HG03280 (cell line): ENCODE measurements around the gene CLEC18A.
"Not testable (repeated sequence)": the region's sequence is repeated elsewhere in the genome, so short reads cannot be mapped to it uniquely, and the experiment has no call there.

Experiments used
- ATAC-seq: cut with Tn5 transposase; IDR thresholded peaks from one replicate; pipeline ENCODE4 v1.9.1; 2021; ENCODE audit warnings: mild to moderate bottlenecking, moderate library complexity; ENCODE audit not compliant: unreplicated experiment

CLEC18A gene

GRCh38 chr16:69929480-69929879 lies 21.7 kb upstream of the CLEC18A start:
- no peak for ATAC-seq

GRCh38 chr16:69930117-69930776 lies 20.9 kb upstream of the CLEC18A start:
- peak; percentile 57 for ATAC-seq

DNA sequence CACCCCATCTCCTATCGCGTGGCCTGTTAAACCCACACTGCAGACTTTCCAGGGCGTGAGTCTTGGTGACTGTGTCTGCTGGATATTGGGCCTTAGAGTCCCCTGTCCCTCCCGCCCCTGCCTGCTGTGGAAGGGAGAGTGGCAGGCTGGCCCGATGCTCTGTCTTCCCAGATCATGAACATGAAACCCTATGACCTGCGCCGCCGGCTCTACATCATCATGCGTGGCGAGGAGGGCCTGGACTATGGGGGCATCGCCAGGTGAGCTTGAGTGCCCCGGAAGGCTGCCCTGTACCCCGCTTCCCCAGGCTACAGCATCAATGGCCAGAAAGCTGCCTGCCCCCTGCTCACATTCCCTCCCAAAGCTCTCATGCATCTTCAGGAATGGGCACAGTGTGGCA lies 19.5 kb upstream of the CLEC18A start:
- ATAC-seq = no peak

DNA sequence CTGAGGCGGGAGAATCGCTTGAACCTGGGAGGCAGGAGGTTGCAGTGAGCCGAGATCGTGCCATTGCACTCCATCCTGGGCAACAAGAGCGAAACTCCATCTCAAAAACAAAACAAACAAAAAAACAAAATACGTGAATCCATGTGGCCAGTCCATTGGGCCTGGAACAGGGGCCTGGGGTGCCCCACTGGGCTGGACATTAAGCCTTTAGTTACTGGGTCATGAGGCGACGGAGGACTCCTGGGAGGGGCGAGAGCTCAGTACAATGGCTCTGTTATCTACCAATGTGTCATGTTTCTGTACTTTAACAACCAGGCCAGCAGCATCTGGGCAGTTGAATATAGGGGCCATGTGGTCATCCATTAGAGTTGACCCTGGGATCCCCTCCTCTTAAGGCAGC lies 18.9 kb upstream of the CLEC18A start:
- no peak for ATAC-seq

DNA sequence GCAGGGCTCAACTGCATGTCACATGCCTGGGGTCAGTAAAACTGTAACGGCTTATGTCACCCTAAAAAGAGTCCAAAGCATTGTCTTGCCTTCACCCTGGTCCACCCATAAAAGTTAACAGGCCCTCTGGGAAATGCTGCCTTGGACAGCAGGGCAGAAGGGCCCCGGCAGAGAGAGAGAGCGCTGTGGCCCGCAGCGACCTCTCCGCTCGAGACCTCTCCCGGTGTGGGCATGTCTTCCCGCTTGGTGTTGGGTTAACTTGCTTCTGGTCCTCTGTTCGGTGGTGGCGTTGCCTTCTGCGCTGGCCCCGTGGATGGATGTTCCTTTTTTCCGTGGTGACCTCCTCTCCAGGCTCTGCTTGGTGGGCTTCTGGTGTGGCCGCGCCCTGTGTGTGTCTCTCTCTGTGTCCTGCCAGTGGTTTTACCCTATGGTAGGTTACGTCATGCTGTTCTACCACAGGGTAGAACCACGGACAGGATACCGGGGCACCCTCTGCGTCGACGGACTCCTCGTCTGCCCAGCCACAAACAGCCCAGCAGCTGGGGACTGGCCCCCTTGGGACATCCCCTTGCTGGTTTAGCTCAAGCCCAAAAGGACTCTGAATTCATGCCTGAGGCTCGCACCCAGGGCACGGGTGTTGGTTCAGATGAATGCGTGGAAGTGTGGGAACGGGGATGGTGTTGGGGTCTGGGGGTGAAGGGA lies 18.3 kb upstream of the CLEC18A start:
- ATAC-seq = no peak

DNA sequence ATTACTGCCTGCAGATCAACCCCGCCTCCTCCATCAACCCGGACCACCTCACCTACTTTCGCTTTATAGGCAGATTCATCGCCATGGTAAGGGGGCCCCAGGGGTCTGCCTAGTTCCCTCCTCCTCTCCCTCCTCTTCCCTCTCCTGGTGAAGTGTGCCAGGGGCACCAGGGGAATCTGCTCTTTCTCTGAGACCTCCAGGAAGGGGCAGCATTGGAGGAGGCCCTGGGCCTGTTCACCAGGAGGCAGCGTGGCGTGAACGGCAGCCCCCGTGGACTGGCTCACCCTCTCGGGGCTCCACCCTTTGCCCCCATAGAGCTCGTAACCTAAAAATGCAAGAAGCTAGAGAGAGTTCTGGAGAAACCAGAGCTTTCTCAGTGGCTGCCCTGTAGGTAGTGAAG lies 17.1 kb upstream of the CLEC18A start:
- ATAC-seq = no peak

DNA sequence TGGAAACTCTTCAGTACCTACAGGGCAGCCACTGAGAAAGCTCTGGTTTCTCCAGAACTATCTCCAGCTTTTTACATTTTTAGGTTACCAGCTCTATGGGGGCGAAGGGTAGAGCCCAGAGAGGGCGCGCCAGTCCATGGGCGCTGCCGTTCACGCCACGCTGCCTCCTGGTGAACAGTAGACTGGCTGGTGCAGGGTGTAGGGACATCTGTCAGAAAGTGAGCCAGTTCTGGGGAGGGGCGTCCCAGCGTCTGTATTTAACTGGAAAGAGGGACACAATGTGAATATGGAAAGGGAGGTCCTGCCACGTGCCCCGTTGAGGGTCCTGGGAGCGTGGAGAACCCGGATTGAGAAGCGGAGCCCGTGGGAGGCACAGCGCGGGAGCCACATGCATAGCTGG lies 16.4 kb upstream of the CLEC18A start:
- ATAC-seq = no peak

- no peak for ATAC-seq
Measured at GRCh38 chr16:69935278-69935711, 15.8 kb upstream of the CLEC18A start.

GRCh38 chr16:69935740-69936139 lies 15.4 kb upstream of the CLEC18A start:
- no peak for ATAC-seq

DNA sequence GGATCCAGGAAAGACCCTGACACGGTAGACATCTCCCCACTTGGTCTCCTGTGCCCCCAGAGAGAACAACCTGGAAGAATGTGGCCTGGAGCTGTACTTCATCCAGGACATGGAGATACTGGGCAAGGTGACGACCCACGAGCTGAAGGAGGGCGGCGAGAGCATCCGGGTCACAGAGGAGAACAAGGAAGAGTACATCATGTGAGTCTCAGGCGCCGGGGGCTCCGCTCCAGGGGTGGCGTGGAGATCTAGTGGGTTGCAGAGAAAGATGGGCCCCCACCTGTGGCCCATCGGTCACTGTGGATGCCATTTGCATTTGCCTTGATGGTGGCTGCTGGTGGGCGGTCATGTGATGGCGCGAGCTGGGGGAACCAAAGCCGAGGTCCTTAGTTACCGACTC lies 14.9 kb upstream of the CLEC18A start:
- no peak for ATAC-seq

- no peak for ATAC-seq
Measured at GRCh38 chr16:69936751-69937211, 14.4 kb upstream of the CLEC18A start.

DNA sequence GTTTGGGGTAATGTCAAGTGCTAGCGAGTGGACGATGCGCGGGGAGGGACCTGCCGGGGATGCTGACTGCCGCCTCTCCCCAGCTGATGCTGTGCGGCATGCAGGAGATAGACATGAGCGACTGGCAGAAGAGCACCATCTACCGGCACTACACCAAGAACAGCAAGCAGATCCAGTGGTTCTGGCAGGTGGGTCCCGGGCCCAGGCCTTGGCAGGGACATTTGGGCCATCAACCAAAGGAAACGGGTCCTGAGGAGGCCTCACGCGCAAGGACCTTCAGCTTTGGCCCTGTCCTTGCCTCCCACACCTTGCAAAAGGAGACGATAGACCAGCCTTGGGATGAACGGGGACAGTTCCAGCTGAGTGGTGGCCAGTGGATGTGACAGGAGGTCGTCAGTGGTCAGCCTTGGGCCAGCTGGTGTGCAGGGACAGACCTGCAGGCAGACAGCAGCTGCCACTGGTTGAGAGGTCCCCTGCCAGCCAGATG lies 13.6 kb upstream of the CLEC18A start:
- no peak for ATAC-seq

DNA sequence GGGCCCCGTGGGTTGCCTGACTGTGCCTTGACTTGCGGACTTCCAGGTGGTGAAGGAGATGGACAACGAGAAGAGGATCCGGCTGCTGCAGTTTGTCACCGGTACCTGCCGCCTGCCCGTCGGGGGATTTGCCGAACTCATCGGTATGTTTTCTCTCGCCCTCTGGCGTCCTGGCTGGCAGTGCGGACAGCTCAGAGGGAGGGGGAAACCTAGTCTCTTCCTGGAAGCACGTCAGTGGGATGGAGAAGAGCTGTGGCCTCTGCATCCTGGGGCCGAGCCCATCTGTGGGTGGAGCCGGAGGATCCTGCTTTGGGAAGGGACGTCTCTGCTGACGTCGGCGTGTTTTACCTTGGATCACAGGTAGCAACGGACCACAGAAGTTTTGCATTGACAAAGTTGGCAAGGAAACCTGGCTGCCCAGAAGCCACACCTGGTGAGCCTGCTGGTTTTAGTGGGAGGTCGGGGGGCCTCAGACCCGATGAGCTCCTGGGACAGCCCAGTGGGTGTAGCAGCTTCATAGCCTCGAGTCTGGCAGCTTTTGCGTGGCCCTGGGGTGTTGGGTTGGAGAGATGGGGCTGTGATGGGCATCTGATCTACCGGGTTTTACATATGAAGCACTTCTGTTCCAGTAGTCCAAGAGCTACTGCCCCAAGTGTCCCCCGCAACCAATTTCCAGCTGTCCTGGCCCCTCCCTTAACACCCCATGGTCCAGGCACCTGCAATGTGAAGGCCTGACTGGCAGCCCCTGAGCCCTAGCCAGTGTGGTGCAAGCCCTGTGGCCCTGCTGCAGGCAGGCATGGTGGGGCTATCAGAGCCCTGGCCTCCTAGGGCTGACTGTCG lies 11.9 kb upstream of the CLEC18A start:
- ATAC-seq = no peak

- ATAC-seq = no peak
Measured at GRCh38 chr16:69939821-69940585, 11.1 kb upstream of the CLEC18A start.

GRCh38 chr16:69940676-69941075 lies 10.5 kb upstream of the CLEC18A start:
- no peak for ATAC-seq

DNA sequence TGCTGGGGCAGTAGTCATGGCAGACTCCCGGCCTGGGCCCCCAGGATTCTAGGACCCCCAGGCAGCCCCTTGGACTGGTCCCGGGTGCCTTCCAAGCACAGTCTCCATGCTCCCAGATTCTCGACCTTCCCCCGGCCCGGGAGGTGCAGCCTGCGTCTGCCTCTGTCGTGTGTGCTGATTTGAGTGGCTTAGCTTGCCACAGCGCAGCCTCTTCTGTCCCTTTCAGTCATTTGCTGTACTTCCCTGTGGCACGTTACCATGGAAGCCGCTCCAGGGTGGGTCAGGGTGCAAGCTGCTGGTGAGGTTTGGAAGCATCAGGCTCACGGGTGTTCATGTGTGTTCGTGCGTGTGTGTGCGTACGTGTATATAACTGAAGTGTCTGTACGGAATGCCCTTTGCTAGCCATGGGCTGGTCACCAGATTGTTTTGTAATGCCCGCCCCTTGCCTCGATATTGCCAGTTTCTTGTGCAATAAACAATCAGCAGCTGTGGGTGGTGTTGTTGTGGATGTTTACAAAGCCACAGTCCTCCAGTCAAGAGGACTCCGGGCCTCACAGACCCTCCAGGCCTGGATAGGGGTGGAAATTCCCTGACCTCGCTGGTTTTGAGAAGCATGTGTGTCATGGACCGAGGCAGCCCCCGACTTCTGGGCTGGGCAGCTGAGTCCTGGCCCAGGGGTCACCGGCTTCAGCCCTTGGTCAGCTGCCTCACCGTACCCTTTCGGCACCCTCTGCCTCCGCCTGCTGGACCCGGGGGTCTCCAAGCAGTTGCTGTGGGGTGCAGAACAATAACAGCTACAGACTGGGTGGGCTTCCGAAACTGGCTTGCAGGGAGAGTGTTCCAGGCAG lies 9.7 kb upstream of the CLEC18A start:
- no peak for ATAC-seq

DNA sequence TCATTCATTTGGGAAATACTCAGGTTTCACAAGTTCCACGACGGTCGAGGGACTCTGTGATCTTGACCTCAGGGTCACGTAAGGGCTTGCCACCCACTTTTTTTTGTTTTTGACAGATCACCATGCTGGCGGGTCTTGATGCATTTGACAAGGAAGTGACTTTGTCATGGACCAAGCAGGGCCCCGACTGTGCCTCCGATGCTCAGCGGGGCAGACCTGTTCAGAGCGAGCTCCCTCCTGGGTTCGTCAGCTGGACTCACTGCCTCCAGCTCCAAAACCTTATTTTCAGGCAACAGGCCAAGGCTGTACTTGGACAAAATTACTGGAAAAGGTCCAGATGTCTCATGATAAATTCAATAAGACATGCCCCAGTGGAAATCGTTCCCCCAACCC lies 9.0 kb upstream of the CLEC18A start:
- no peak for ATAC-seq

- ATAC-seq = no peak
Measured at GRCh38 chr16:69942627-69943170, 8.4 kb upstream of the CLEC18A start.

- ATAC-seq = not testable (repeated sequence)
Measured at GRCh38 chr16:69943241-69944036, 7.7 kb upstream of the CLEC18A start.
